Small intestine (tissue), 7 donors: ENCODE measurements around the gene ZNF20. TPM values are rescaled to one million over a fixed set of nuclear protein-coding genes. Genes with fewer than 3 reads are reported as not detected.

Experiments used
- DNase-seq, 2 donors: peaks; one replicate each; pipeline versions ENCODE4 v3.0.0 to v3.0.0-alpha.2; 2013
- FAIRE-seq: peaks from 2 replicates; lab custom pipeline; 2012; peaks lifted over from hg19 to GRCh38; lab: Jason Lieb, UNC
- H3K27ac ChIP-seq, 3 donors: one replicate each; pipeline ENCODE4 v1.5.1; 2013; ENCODE audit warnings: low read length in 2 of 3, mild to moderate bottlenecking in 2 of 3, control low read depth in 1 of 3, inconsistent platforms in 1 of 3, low read depth in 1 of 3, moderate library complexity in 1 of 3
- H3K27me3 ChIP-seq, 3 donors: one replicate each; pipeline ENCODE4 v1.6.1; 2013; ENCODE audit warnings: low read length in 3 of 3, inconsistent platforms in 1 of 3; ENCODE audit not compliant: control insufficient read depth in 3 of 3, insufficient read depth in 3 of 3
- H3K36me3 ChIP-seq, 3 donors: one replicate each; pipeline ENCODE4 v1.6.1; 2013; ENCODE audit warnings: low read length in 3 of 3, inconsistent platforms in 1 of 3, low read depth in 1 of 3, mild to moderate bottlenecking in 1 of 3, moderate library complexity in 1 of 3; ENCODE audit not compliant: control insufficient read depth in 3 of 3, insufficient read depth in 2 of 3
- H3K4me1 ChIP-seq, 3 donors: one replicate each; pipeline ENCODE4 v1.6.1; 2013; ENCODE audit warnings: low read length in 2 of 3, inconsistent platforms in 1 of 3, low read depth in 1 of 3, mild to moderate bottlenecking in 1 of 3, moderate library complexity in 1 of 3; ENCODE audit not compliant: control insufficient read depth in 3 of 3, insufficient read depth in 2 of 3
- H3K4me3 ChIP-seq, 3 donors: one replicate each; pipeline ENCODE4 v1.5.1; 2013; ENCODE audit warnings: low read length in 3 of 3, control low read depth in 1 of 3, inconsistent platforms in 1 of 3, low read depth in 1 of 3, mild to moderate bottlenecking in 1 of 3, moderate library complexity in 1 of 3
- H3K9me3 ChIP-seq, 2 donors: one replicate each; pipeline ENCODE4 v1.6.1; 2013; ENCODE audit warnings: low read depth in 1 of 2, low read length in 1 of 2; ENCODE audit not compliant: control insufficient read depth in 2 of 2, insufficient read depth in 1 of 2
- WGBS, 3 donors: extraction: QIAGEN DNeasy Blood & Tissue Kit; methylation state at CpG; one replicate each; pipeline ENCODE4 v1.1.7; 2013; 5-methylcytosine and 5-hydroxymethylcytosine counted together
- polyA plus RNA-seq, 4 donors: library from polyadenylated mRNA; stranded (reverse) in 3 of 4; unstranded in 1 of 4; fragments of 200-250 nt in 3 of 4; fragments of 120-200 nt in 1 of 4; gene quantifications; one replicate each; pipeline versions ENCODE4 v1.2.1 to v1.2.3, GENCODE V29; 2013
- donor health status: healthy with polysubstance abuse.
- donor health status: control.
- donor health status: control.
- donor health status: Bipolar disorder and iron deficiency.
- donor health status: healthy.

Gene ZNF20
- polyA plus RNA-seq, 4 donors: 2.4 to 7.0 (median 3.5) TPM

GRCh38 chr19:12137221-12137940 is 2.8 kb downstream of the ZNF20 start:
- H3K36me3 ChIP-seq: peaks cover 18 to 39% (median 21%) of the 10 kb centered on the region in 3 donors
- no peak overlapping the region for H3K4me3 ChIP-seq
- H3K4me1 ChIP-seq: peaks cover 0 to 7% (median 2%) of the 10 kb centered on the region in 3 donors
- FAIRE-seq (no peak), DNase-seq (peak; percentile 10 to 13)
- no peaks in the 10 kb centered on the region for H3K27me3 ChIP-seq
- no peak overlapping the region for H3K27ac ChIP-seq
- WGBS, 3 donors: 78 to 82% (median 79%) methylated on average over 7 of the region's 7 CpGs
- peaks cover 0 to 40% of the 10 kb centered on the region in 2 donors for H3K9me3 ChIP-seq

- Histone ChIP-seq H3K27me3 (no peaks in the 10 kb centered on the region), H3K4me3 (no peak overlapping the region), H3K9me3 (peaks cover 0 to 68% of the 10 kb centered on the region in 2 donors), H3K36me3 (peaks cover 18 to 39% (median 21%) of the 10 kb centered on the region in 3 donors), H3K27ac (no peak overlapping the region), H3K4me1 (no peaks in the 10 kb centered on the region)
- FAIRE-seq (no peak), DNase-seq (no peak)
- 96 to 97% (median 96%) methylated on average over 3 of the region's 3 CpGs for WGBS, 3 donors
Observed at GRCh38 chr19:12133069-12133468, 7.1 kb downstream of the ZNF20 start.

- peaks cover 0 to 35% of the 10 kb centered on the region in 2 donors for H3K9me3 ChIP-seq
- no peaks in the 10 kb centered on the region for H3K4me1 ChIP-seq
- FAIRE-seq (no peak), DNase-seq (peak; percentile 23 to 27)
- H3K36me3 ChIP-seq: peaks cover 0 to 3% (median 0%) of the 10 kb centered on the region in 3 donors
- H3K27me3 ChIP-seq: no peaks in the 10 kb centered on the region
- 30 to 47% (median 32%) methylated on average over 2 of the region's 2 CpGs for WGBS, 3 donors
- no peak overlapping the region for H3K4me3 ChIP-seq
- no peak overlapping the region for H3K27ac ChIP-seq
Observed at GRCh38 chr19:12126707-12127106, 13.4 kb downstream of the ZNF20 start.

GRCh38 chr19:12117201-12117970 is 22.8 kb downstream of the ZNF20 start:
- H3K27me3 ChIP-seq: no peaks in the 10 kb centered on the region
- H3K4me3 ChIP-seq: no peak overlapping the region
- FAIRE-seq (no peak), DNase-seq (no peak)
- H3K4me1 ChIP-seq: no peaks in the 10 kb centered on the region
- H3K9me3 ChIP-seq: peaks cover 1 to 27% of the 10 kb centered on the region in 2 donors
- peaks cover 0 to 8% (median 0%) of the 10 kb centered on the region in 3 donors for H3K36me3 ChIP-seq
- 76 to 81% (median 77%) methylated on average over 31 to 33 of the region's 33 CpGs for WGBS, 3 donors
- no peak overlapping the region for H3K27ac ChIP-seq

GRCh38 chr19:12113121-12113520 is 27.0 kb downstream of the ZNF20 start:
- DNase-seq (no peak), FAIRE-seq (no peak)
- Histone ChIP-seq H3K27ac (no peak overlapping the region), H3K36me3 (peaks cover 1 to 11% (median 10%) of the 10 kb centered on the region in 3 donors), H3K4me1 (no peaks in the 10 kb centered on the region), H3K27me3 (no peaks in the 10 kb centered on the region), H3K4me3 (no peak overlapping the region), H3K9me3 (peaks cover 0 to 56% of the 10 kb centered on the region in 2 donors)
- WGBS, 3 donors: 88 to 94% (median 93%) methylated on average over 5 of the region's 5 CpGs

GRCh38 chr19:12112701-12113100 is 27.4 kb downstream of the ZNF20 start:
- DNase-seq: no peak
- H3K4me1 ChIP-seq: no peaks in the 10 kb centered on the region
- H3K27me3 ChIP-seq: no peaks in the 10 kb centered on the region
- peaks cover 1 to 11% (median 10%) of the 10 kb centered on the region in 3 donors for H3K36me3 ChIP-seq
- no peak for FAIRE-seq
- H3K9me3 ChIP-seq: peaks cover 0 to 60% of the 10 kb centered on the region in 2 donors
- WGBS, 3 donors: 76 to 89% (median 84%) methylated on average over 8 of the region's 8 CpGs
- no peak overlapping the region for H3K4me3 ChIP-seq
- no peak overlapping the region for H3K27ac ChIP-seq

GRCh38 chr19:12111943-12112637 is 28.1 kb downstream of the ZNF20 start:
- DNase-seq (no peak), FAIRE-seq (no peak)
- Histone ChIP-seq H3K27ac (no peak overlapping the region), H3K4me1 (no peaks in the 10 kb centered on the region), H3K9me3 (peaks cover 0 to 60% of the 10 kb centered on the region in 2 donors), H3K4me3 (no peak overlapping the region), H3K27me3 (no peaks in the 10 kb centered on the region), H3K36me3 (peaks cover 1 to 11% (median 10%) of the 10 kb centered on the region in 3 donors)
- 94 to 96% (median 94%) methylated on average over 8 of the region's 8 CpGs for WGBS, 3 donors

GRCh38 chr19:12111176-12111575 is 29.0 kb downstream of the ZNF20 start:
- Histone ChIP-seq H3K4me1 (no peaks in the 10 kb centered on the region), H3K27me3 (no peaks in the 10 kb centered on the region), H3K27ac (no peak overlapping the region), H3K36me3 (peaks cover 1 to 15% (median 10%) of the 10 kb centered on the region in 3 donors), H3K4me3 (no peak overlapping the region), H3K9me3 (peaks cover 0 to 64% of the 10 kb centered on the region in 2 donors)
- FAIRE-seq (no peak), DNase-seq (no peak)
- 48 to 49% (median 48%) methylated on average over 2 of the region's 2 CpGs for WGBS, 3 donors
